ENCODE data around the gene DPYD.

- TF ChIP-seq CTCF (IDR thresholded peaks at IDR 0.05; ENCODE audit: insufficient read depth, low read depth, low read length) (no peak), EZH2 (IDR thresholded peaks at IDR 0.05; ENCODE audit: insufficient read depth, low read length) (no peak)
These were observed 209.0 kb downstream of the DPYD start for GRCh38 chr1:97711858-97712257.

Measured in astrocyte (in vitro differentiated cells and primary cell).